HG02870 (cell line): ENCODE results near the gene C5AR1.
"Not testable (repeated sequence)": the region's sequence is repeated elsewhere in the genome, so short reads cannot be mapped to it uniquely, and the experiment has no call there.

Source experiments
- ATAC-seq: cut with Tn5 transposase; IDR thresholded peaks from one replicate; pipeline ENCODE4 v1.9.1; 2021; ENCODE audit warnings: mild to moderate bottlenecking, moderate library complexity; ENCODE audit not compliant: unreplicated experiment

Gene C5AR1

GRCh38 chr19:47309608-47310007 is at the start of gene C5AR1:
Gene C5AR1 (plus strand): TSS chr19:47309861. CDS start chr19:47309896, 35 bp downstream.
- ATAC-seq = no peak

GRCh38 chr19:47260476-47260875 is 49.2 kb upstream of the C5AR1 start:
- no peak for ATAC-seq

DNA sequence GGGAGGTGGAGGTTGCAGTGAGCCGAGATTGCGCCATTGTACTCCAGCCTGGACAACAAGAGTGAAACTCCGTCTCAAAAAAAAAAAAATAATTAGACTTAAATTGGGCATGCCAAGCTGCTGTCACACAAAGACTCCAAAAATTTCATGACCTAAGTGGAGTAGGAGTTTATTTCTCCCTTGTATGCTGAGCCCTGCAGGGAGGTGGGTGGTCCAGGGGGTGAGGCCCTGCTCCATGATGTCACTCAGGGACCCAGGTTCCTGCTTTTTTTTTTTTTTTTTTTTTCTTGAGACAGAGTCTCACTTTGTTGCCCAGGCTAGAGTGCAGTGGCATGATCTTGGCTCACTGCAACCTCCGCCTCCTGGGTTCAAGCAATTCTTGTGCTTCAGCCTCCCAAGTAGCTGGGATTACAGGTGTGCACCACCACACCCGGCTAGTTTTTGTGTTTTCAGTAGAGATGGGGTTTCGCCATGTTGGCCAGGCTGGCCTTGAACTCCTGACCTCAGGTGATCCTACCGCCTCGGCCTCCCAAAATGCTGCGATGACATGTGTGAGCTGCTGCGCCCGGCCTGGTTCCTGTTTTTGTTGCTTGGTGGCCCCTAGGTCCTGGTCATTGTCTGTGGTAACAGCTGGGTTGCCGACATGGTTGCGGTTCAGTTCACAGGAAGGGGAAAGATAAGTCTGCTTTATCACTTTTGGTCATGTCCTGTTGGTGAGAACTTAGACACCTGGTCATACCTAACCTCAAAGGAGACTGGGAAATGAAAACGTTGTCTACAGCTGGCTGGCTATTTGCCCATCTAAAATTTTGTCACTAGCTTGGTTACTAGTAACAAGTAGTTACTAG is 47.5 kb upstream of the C5AR1 start:
- peak; percentile 66 for ATAC-seq

DNA sequence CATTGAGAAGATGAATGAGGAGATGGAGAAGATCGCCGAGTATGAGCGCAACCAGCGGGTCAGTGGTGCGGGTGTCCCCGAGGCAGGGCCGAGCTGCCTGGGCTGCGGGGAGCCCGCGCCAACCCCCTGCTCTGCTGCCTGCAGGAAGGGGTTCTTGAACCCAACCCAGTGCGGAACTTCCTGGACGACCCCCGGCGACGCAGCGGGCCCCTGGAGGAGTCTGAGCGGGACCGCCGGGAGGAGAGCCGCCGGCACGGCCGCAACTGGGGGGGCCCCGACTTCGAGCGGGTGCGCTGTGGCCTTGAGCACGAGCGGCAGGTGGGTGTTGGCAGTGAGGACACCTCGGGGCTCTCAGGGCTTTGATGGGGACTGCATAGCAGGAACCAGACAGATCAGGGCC is 45.0 kb upstream of the C5AR1 start:
- ATAC-seq = no peak

- ATAC-seq = no peak
Measured at GRCh38 chr19:47266401-47266941, 43.2 kb upstream of the C5AR1 start.

GRCh38 chr19:47267350-47267759 is 42.3 kb upstream of the C5AR1 start:
- no peak for ATAC-seq

DNA sequence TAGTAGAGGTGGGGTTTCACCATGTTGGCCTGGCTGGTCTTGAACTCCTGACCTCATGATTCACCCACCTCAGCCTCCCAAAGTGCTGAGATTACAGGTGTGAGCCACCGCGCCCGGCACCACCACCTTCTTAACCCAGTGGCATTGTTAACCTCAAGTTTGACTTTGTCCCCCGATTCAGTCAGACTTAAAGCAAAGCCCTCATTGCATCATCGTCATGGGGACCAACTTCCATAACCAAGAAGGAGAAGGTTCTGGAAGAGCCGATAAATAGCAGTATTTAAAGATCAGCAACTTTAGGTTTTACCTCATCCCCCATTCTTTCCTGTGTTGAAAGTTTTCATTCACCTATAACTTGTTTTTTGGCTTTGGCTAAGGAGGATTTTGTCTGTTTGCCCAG is 41.6 kb upstream of the C5AR1 start:
- ATAC-seq = no peak

DNA sequence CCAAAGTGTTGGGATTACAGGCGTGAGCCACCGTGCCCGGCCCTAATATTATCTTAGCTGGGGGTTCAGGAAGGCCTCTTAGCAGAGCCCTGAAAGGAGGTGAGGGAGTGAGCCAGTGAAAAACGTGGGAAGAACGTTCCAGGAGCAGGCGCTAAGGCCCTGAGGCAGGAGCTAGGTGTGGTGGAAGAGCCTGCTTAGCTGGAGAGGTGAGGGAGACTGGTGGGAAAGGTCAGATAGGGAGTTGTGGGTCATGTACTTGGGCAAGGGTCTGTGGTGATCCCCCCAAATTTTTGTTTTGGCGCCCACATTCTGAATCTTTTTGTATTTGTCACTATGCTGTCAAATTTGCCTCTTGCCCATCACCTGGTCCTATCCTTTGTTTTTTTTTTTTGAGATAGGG is 40.1 kb upstream of the C5AR1 start:
- ATAC-seq = no peak

DNA sequence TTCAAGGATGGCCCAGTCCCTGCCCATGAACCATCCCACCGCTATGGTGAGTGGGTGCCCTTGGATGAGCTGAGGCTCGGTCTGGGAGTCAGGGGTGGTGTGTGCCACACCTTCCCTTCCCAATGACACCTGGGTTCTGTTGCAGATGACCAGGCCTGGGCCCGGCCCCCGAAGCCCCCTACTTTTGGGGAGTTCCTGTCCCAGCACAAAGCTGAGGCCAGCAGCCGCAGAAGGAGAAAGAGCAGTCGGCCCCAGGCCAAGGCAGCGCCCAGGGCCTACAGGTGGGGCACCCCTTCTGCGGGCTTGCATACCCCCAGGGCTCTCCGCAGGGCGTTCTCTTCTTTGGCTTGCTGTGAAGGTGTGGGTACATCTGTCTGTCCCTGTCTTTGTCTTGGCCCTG is 39.3 kb upstream of the C5AR1 start:
- no peak for ATAC-seq

- no peak for ATAC-seq
Measured at GRCh38 chr19:47271949-47272348, 37.7 kb upstream of the C5AR1 start.

DNA sequence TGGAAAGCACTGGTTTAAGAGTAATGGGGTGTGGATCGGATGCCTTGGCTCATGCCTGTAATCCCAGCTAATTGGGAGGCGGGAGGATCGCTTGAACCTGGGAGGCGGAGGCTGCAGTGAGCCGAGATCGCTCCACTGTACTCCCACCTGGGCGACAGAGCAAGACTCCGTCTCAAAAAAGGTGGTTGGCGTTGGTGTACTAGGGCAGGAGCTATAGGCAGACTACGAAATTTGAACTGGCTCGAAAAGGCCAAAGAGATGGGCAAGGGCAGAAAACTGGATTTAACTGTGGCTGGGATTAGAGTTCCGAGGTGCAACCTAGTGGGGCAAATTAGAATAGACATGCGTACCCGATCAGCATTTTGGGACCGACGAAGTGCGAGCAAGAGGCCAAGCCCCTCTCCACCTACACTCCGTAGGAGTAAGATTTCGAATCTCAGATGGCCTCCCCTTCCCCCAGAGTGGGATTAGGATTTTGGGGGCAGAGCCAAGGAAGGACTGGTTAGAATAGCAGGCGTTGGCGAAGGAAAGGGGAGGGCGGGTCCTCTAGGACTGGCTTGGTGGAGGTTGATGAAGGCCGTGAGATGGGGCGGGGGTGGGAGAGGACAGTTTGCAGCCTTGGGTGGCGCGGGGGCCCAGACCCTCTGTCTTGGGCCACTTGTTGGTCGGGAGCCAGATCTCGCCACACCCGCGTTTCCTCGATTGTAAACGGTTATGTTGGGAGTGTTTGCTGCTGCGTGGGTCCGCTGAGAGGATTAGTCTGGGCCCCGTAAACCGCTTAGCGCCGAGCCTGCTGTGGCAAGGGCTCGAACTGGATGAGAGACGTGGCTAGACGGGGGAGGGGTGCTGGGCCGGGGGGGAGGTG is 37.0 kb upstream of the C5AR1 start:
- no peak for ATAC-seq

- peak; percentile 57 for ATAC-seq
Measured at GRCh38 chr19:47273313-47274070, 36.2 kb upstream of the C5AR1 start.

DNA sequence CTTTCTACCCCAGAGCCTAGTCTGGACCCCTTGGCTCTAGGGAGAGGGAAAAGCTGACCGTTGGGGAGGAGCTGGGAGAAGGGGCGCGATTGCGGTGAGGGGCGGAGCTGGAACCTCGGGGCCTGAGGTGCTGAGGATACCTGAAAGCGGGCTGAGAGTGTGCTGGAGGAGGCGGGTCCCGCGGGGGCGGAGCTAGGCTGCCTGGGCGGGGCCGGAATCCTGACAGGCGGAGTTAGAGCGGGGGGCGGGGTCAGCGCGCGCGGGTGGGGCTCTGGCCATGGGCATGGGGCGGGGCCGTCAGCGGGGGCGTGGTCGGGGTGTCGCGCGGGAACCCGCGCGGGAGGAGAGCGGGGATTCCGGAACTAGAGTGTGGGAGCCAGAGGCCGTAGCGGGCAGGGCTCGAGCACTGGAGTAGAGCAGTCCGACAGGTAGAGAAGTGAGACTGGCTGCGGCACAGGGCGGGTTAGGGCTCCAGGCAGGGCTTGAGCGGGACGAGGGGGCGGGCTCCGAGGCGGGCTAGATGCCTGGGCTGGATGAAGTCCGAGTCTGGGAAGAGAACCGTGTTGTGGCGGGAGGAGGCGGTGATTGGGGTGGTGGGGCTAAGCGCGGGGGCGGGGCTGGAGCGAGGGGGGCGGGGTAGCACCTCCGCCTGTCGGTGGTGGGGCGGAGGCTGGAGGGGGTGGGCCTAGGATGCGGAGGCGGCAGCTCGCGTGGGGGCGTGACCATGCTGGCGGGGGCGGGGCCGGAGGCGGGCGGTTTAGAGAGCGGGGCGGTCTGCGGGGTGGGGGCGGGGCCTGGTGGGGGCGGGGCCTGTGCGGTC is 35.4 kb upstream of the C5AR1 start, which contains the start of gene INAFM1:
TSS of gene INAFM1 (plus strand) at position 815 of the 820 bp plus-strand sequence. CDS start 35 bp downstream, outside the sequence.
- ATAC-seq = no peak

GRCh38 chr19:47274891-47275761 is 34.5 kb upstream of the C5AR1 start:
- no peak for ATAC-seq

- no peak for ATAC-seq
Measured at GRCh38 chr19:47275791-47276461, 33.7 kb upstream of the C5AR1 start.

DNA sequence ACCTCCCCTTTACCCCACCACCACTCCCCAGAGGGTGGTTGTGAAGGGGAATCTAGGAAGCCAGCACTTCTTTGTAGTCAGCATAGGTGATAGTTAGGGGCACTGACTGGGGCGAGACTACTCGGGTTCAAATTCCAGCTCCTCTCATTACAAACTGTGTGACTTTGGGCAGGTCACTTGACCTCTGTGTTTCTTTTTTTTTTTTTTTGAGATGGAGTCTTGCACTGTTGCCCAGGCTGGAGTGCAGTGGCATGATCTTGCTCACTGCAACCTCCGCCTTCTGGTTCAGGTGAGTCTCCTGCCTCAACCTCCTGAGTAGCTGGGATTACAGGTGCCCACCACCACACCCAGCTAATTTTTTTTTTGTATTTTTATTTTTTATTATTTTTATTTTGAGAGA is 33.1 kb upstream of the C5AR1 start:
- not testable (repeated sequence) for ATAC-seq

- ATAC-seq = no peak
Measured at GRCh38 chr19:47280183-47280797, 29.4 kb upstream of the C5AR1 start.
